ENCODE results near the gene ELN. TPM values are rescaled to one million over a fixed set of nuclear protein-coding genes. Genes with fewer than 3 reads are reported as not detected.
A peak's percentile ranks its signal among the peaks of the same experiment; 100 is the strongest.

The ELN gene
- total RNA-seq, 2 donors from 2014 or later: 92.6 to 131 TPM

DNA sequence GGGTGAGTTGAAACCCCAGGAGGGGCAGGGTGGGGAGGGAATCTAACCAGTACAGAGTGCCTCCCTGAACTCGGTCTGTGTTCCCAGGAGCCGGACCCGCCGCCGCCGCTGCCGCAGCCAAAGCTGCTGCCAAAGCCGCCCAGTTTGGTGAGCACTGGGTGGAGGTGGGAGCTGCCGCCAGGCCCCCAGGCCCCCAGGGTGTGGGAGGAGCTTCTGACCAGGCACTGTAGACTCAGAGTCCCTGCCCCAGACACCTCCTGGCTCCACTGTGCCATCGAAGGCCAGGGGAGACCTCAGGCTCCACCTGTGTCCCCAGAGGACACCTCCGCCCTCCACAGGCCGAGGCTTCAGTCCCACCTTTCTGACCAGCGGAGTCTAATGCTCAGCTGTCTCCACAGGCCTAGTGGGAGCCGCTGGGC, 35.3 kb downstream of the ELN start:
- no peaks in the 10 kb centered on the region for H3K36me3 ChIP-seq (replicated peaks in 1 of 2; ENCODE audit: insufficient read depth in 1 of 2, low read depth in 2 of 2)
- ATAC-seq (no peak), DNase-seq (no peak)
- no peaks in the 10 kb centered on the region for H3K27me3 ChIP-seq
- TF ChIP-seq POLR2A (IDR thresholded peaks at IDR 0.05): no peak
- TF ChIP-seq, protein P1, sequence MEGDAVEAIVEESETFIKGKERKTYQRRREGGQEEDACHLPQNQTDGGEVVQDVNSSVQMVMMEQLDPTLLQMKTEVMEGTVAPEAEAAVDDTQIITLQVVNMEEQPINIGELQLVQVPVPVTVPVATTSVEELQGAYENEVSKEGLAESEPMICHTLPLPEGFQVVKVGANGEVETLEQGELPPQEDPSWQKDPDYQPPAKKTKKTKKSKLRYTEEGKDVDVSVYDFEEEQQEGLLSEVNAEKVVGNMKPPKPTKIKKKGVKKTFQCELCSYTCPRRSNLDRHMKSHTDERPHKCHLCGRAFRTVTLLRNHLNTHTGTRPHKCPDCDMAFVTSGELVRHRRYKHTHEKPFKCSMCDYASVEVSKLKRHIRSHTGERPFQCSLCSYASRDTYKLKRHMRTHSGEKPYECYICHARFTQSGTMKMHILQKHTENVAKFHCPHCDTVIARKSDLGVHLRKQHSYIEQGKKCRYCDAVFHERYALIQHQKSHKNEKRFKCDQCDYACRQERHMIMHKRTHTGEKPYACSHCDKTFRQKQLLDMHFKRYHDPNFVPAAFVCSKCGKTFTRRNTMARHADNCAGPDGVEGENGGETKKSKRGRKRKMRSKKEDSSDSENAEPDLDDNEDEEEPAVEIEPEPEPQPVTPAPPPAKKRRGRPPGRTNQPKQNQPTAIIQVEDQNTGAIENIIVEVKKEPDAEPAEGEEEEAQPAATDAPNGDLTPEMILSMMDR (IDR thresholded peaks at IDR 0.05): no peak
- H3K9me3 ChIP-seq: no peaks in the 10 kb centered on the region
- peaks cover 47% of the 10 kb centered on the region for H3K4me1 ChIP-seq
- intact Hi-C loops (cut with DNase I): no loop called here
- WGBS, 2 donors: 91 to 92% methylated on average over 2 to 13 of the region's 14 CpGs
- H3K27ac ChIP-seq: peak overlapping the region in 3 of 4 donors; percentile 89 to 97 (median 91)
- no peak overlapping the region for H3K4me3 ChIP-seq

DNA sequence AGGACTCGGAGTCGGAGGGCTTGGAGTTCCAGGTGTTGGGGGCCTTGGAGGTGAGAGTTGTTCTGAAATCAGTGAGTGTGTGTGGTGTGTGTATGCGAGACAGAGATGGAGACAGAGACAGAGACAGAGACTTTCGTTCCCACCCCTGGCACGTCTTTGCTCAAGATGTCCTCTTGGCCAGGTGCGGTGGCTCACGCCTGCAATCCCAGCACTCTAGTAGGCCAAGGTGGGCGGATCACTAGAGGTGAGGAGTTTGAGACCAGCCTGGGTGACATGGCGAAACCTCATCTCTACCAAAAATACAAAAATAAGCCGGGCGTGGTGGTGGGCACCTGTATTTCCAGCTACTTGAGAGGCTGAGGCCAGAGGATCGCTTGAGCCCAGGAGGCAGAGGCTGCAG, 35.7 kb downstream of the ELN start:
- H3K36me3 ChIP-seq (replicated peaks in 1 of 2; ENCODE audit: insufficient read depth in 1 of 2, low read depth in 2 of 2): no peaks in the 10 kb centered on the region
- H3K27ac ChIP-seq: peak overlapping the region in 1 of 4 donors; percentile 91
- no peaks in the 10 kb centered on the region for H3K27me3 ChIP-seq
- peaks cover 43% of the 10 kb centered on the region for H3K4me1 ChIP-seq
- no peak for ATAC-seq
- H3K9me3 ChIP-seq: no peaks in the 10 kb centered on the region
- WGBS, 2 donors: 96 to 97% methylated on average over 12 of the region's 12 CpGs
- TF ChIP-seq, protein P1 (IDR thresholded peaks at IDR 0.05): no peak
- TF ChIP-seq POLR2A (IDR thresholded peaks at IDR 0.05): no peak
- H3K4me3 ChIP-seq: no peak overlapping the region
- intact Hi-C loops (cut with DNase I): no loop called here
- no peak for DNase-seq

DNA sequence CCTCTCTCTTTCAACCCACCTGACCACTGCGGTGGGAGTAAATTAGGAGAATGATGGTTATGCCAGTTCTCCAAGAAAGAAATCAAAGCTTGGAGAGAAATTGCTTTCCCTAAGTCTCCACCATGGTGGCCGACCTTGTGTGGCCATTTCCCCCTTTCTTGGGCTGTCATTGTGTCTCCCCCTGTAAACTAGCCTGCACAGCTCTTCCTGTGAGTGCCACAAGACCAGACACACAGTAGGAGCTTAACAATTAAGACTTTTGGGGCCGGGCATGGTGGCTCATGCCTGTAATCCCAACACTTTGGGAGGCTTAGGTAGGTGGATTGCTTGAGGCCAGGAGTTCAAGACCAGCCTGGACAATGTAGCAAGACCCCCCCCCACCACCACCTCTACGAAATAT, 36.7 kb downstream of the ELN start:
- no peak overlapping the region for H3K27ac ChIP-seq
- H3K9me3 ChIP-seq: no peaks in the 10 kb centered on the region
- no peaks in the 10 kb centered on the region for H3K36me3 ChIP-seq (replicated peaks in 1 of 2; ENCODE audit: insufficient read depth in 1 of 2, low read depth in 2 of 2)
- no peaks in the 10 kb centered on the region for H3K27me3 ChIP-seq
- 91 to 92% methylated on average over 4 of the region's 4 CpGs for WGBS, 2 donors
- no peak for ATAC-seq
- intact Hi-C loops (cut with DNase I): no loop called here
- peaks cover 33% of the 10 kb centered on the region for H3K4me1 ChIP-seq
- TF ChIP-seq, protein P1 (IDR thresholded peaks at IDR 0.05): no peak
- TF ChIP-seq POLR2A (IDR thresholded peaks at IDR 0.05): no peak
- no peak overlapping the region for H3K4me3 ChIP-seq
- DNase-seq: no peak

DNA sequence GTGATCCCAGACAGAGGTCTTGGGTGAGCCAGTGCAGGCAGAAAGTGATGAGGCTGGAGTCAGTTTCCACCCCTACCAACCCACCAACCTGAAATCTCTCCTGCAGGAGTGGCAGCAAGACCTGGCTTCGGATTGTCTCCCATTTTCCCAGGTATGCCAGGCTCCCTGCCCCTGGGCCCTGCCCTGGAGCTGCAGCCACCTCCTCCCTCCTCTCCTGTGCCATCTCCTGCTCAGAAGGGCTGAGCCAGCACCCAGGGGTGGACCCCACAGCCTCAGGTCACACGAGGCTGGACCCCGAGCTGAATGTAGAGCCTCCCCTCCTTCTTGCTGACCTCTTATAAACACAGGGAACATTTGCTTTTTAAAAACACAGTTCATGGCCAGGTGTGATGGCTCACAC, 38.7 kb downstream of the ELN start:
- 72 to 93% methylated on average over 3 of the region's 3 CpGs for WGBS, 2 donors
- intact Hi-C loops (cut with DNase I): no loop called here
- H3K4me3 ChIP-seq: no peak overlapping the region
- no peaks in the 10 kb centered on the region for H3K9me3 ChIP-seq
- no peaks in the 10 kb centered on the region for H3K36me3 ChIP-seq (replicated peaks in 1 of 2; ENCODE audit: insufficient read depth in 1 of 2, low read depth in 2 of 2)
- no peak for DNase-seq
- H3K27me3 ChIP-seq: no peaks in the 10 kb centered on the region
- H3K4me1 ChIP-seq: peaks cover 14% of the 10 kb centered on the region
- no peak for ATAC-seq
- H3K27ac ChIP-seq: no peak overlapping the region
- no peak for TF ChIP-seq POLR2A (IDR thresholded peaks at IDR 0.05)
- TF ChIP-seq, protein P1 (IDR thresholded peaks at IDR 0.05): no peak

DNA sequence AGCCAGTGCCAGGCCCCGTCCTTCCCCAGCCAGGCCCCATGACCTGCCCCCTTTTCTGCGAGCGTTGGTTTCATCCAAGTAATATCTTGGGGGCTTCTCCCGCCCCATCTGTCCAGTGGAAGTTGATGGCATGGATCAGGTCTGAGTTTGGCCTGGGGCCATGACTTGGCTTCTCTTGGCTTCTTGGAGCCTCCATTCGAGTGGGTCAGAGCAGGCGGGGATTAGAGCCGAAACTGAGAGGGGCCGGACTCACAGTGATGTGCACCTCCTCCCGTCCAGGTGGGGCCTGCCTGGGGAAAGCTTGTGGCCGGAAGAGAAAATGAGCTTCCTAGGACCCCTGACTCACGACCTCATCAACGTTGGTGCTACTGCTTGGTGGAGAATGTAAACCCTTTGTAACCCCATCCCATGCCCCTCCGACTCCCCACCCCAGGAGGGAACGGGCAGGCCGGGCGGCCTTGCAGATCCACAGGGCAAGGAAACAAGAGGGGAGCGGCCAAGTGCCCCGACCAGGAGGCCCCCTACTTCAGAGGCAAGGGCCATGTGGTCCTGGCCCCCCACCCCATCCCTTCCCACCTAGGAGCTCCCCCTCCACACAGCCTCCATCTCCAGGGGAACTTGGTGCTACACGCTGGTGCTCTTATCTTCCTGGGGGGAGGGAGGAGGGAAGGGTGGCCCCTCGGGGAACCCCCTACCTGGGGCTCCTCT, 40.6 kb downstream of the ELN start:
- Histone ChIP-seq H3K4me1 (no peaks in the 10 kb centered on the region), H3K4me3 (no peak overlapping the region), H3K27me3 (no peaks in the 10 kb centered on the region), H3K27ac (no peak overlapping the region), H3K36me3 (replicated peaks in 1 of 2; ENCODE audit: insufficient read depth in 1 of 2, low read depth in 2 of 2) (no peaks in the 10 kb centered on the region), H3K9me3 (no peaks in the 10 kb centered on the region)
- ATAC-seq: no peak
- intact Hi-C loops (cut with DNase I): no loop called here
- no peak for TF ChIP-seq POLR2A (IDR thresholded peaks at IDR 0.05)
- WGBS, 2 donors: 82 to 83% methylated on average over 9 to 17 of the region's 20 CpGs
- peak in 1 of 4 donors; percentile 29 for DNase-seq
